ENCODE data around the gene SCUBE2. TPM values are rescaled to one million over a fixed set of nuclear protein-coding genes. Genes with fewer than 3 reads are reported as not detected.

SCUBE2 gene
- total RNA-seq, 1 donor from 2014 or later = 2.5 TPM

DNA sequence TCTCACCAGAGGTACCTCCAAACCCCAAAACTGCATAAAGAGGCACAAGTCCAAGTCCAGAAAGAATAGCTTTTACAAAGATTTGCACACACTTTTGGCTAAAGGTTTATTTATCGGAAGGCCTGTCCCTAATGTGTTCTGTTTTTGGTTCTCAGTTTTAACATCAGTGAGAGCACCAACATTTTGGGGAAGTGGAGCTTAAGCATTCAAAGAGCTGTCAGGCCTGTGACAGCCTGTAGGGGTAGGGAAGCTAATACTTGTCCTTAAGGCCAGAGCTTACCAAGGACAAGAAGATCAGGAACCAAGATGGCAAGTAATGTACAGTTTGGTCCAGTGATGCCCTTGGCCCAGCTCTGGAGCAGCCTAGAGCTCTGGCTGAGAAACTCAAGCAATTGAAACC, 38.9 kb upstream of the SCUBE2 start:
- no peaks in the 10 kb centered on the region for H3K9me3 Mint-ChIP-seq (ENCODE audit: unreplicated experiment)
- H3K27me3 Mint-ChIP-seq (ENCODE audit: unreplicated experiment) = no peaks in the 10 kb centered on the region
- H3K4me3 Mint-ChIP-seq (ENCODE audit: unreplicated experiment) = no peak overlapping the region
- no peak for TF ChIP-seq CTCF (IDR thresholded peaks at IDR 0.05; ENCODE audit: partially characterized antibody, unreplicated experiment)
- H3K36me3 Mint-ChIP-seq (ENCODE audit: unreplicated experiment) = peaks cover 15% of the 10 kb centered on the region
- no peak for DNase-seq
- no peak overlapping the region for H3K27ac Mint-ChIP-seq (ENCODE audit: unreplicated experiment)
- H3K4me1 Mint-ChIP-seq (ENCODE audit: low read depth, unreplicated experiment) = no peaks in the 10 kb centered on the region

GRCh38 chr11:9126636-9127035, 35.2 kb upstream of the SCUBE2 start:
- H3K4me1 Mint-ChIP-seq (ENCODE audit: low read depth, unreplicated experiment) = peaks cover 1% of the 10 kb centered on the region
- DNase-seq = no peak
- no peak overlapping the region for H3K4me3 Mint-ChIP-seq (ENCODE audit: unreplicated experiment)
- peaks cover 1% of the 10 kb centered on the region for H3K9me3 Mint-ChIP-seq (ENCODE audit: unreplicated experiment)
- no peaks in the 10 kb centered on the region for H3K27me3 Mint-ChIP-seq (ENCODE audit: unreplicated experiment)
- no peak for TF ChIP-seq CTCF (IDR thresholded peaks at IDR 0.05; ENCODE audit: partially characterized antibody, unreplicated experiment)
- H3K27ac Mint-ChIP-seq (ENCODE audit: unreplicated experiment) = no peak overlapping the region
- peaks cover 10% of the 10 kb centered on the region for H3K36me3 Mint-ChIP-seq (ENCODE audit: unreplicated experiment)

GRCh38 chr11:9125185-9125886, 33.9 kb upstream of the SCUBE2 start:
- Mint-ChIP-seq H3K36me3 (ENCODE audit: unreplicated experiment) (peaks cover 10% of the 10 kb centered on the region), H3K9me3 (ENCODE audit: unreplicated experiment) (peaks cover 3% of the 10 kb centered on the region), H3K4me1 (ENCODE audit: low read depth, unreplicated experiment) (peaks cover 6% of the 10 kb centered on the region), H3K27ac (ENCODE audit: unreplicated experiment) (no peak overlapping the region), H3K27me3 (ENCODE audit: unreplicated experiment) (no peaks in the 10 kb centered on the region), H3K4me3 (ENCODE audit: unreplicated experiment) (no peak overlapping the region)
- DNase-seq = no peak
- TF ChIP-seq CTCF (IDR thresholded peaks at IDR 0.05; ENCODE audit: partially characterized antibody, unreplicated experiment) = no peak

- Mint-ChIP-seq H3K4me3 (ENCODE audit: unreplicated experiment) (no peak overlapping the region), H3K36me3 (ENCODE audit: unreplicated experiment) (peaks cover 10% of the 10 kb centered on the region), H3K9me3 (ENCODE audit: unreplicated experiment) (peaks cover 3% of the 10 kb centered on the region), H3K27me3 (ENCODE audit: unreplicated experiment) (no peaks in the 10 kb centered on the region), H3K27ac (ENCODE audit: unreplicated experiment) (no peak overlapping the region), H3K4me1 (ENCODE audit: low read depth, unreplicated experiment) (peaks cover 6% of the 10 kb centered on the region)
- TF ChIP-seq CTCF (IDR thresholded peaks at IDR 0.05; ENCODE audit: partially characterized antibody, unreplicated experiment) = no peak
- no peak for DNase-seq
These were observed 32.4 kb upstream of the SCUBE2 start for GRCh38 chr11:9123595-9124304.

GRCh38 chr11:9121469-9121796, 30.0 kb upstream of the SCUBE2 start:
- Mint-ChIP-seq H3K9me3 (ENCODE audit: unreplicated experiment) (peaks cover 3% of the 10 kb centered on the region), H3K27ac (ENCODE audit: unreplicated experiment) (no peak overlapping the region), H3K27me3 (ENCODE audit: unreplicated experiment) (no peaks in the 10 kb centered on the region), H3K4me1 (ENCODE audit: low read depth, unreplicated experiment) (peaks cover 6% of the 10 kb centered on the region), H3K36me3 (ENCODE audit: unreplicated experiment) (no peaks in the 10 kb centered on the region), H3K4me3 (ENCODE audit: unreplicated experiment) (no peak overlapping the region)
- DNase-seq = no peak
- no peak for TF ChIP-seq CTCF (IDR thresholded peaks at IDR 0.05; ENCODE audit: partially characterized antibody, unreplicated experiment)
